ENCODE data around the gene RPS15A.

RPS15A gene

GRCh38 chr16:18789850-18790706 lies at the start of gene RPS15A:
TSS of gene RPS15A (minus strand) at chr16:18790334. CDS start at chr16:18789113, 1,221 bp downstream.
- DNase-seq (ENCODE audit: low spot score), result peak; percentile 96

GRCh38 chr16:18839555-18839954 lies 49.4 kb upstream of the RPS15A start:
- no peak for DNase-seq (ENCODE audit: low spot score)

- DNase-seq (ENCODE audit: low spot score), result no peak
These were observed 46.6 kb upstream of the RPS15A start for GRCh38 chr16:18836702-18837101.

- no peak for DNase-seq (ENCODE audit: low spot score)
These were observed 44.7 kb upstream of the RPS15A start for GRCh38 chr16:18834864-18835263.

GRCh38 chr16:18833707-18834505 lies 43.8 kb upstream of the RPS15A start:
- DNase-seq (ENCODE audit: low spot score), result no peak

DNA sequence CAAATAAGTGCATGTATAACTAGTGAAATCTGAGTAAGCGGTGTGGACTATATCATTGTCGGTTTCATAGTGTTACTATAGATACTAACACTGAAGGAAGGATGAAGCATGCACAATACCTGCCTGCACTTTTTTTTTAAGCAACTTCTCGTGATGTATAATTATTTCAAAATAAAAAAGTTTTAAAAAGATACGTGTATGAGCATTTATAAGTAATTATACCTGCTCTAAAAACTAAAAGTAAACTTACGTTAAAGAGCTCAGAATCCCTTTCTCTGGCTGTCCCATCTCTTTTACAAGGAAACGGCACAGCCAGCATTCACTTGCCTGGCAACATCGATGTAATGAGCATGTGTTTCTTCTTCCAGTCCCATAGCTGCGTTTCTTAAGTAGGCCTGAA lies 42.5 kb upstream of the RPS15A start:
- DNase-seq (ENCODE audit: low spot score), result no peak

GRCh38 chr16:18832006-18832405 lies 41.9 kb upstream of the RPS15A start:
- no peak for DNase-seq (ENCODE audit: low spot score)

DNA sequence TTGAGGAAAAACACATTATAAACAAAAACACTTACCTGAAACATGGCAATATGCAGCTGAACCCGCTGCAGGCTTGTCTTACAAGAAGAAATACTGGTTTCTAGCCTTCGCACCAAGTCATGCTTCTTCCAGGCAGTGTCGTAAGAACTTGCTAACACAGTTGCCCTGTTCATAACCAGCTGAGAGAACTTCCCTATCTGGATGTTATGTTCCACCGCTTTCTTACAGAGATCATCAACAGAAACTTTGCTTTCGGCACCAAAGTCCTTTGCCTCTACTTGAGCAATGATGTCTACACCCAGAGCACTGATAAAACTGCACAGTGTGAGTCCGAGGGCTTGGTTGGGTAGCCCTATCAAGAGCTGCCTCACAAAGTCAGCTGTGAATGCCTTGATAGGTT lies 39.1 kb upstream of the RPS15A start:
- no peak for DNase-seq (ENCODE audit: low spot score)

- DNase-seq (ENCODE audit: low spot score), result no peak
These were observed 37.8 kb upstream of the RPS15A start for GRCh38 chr16:18827890-18828289.

- DNase-seq (ENCODE audit: low spot score), result peak; percentile 56
These were observed 26.2 kb upstream of the RPS15A start for GRCh38 chr16:18816286-18816685.

DNA sequence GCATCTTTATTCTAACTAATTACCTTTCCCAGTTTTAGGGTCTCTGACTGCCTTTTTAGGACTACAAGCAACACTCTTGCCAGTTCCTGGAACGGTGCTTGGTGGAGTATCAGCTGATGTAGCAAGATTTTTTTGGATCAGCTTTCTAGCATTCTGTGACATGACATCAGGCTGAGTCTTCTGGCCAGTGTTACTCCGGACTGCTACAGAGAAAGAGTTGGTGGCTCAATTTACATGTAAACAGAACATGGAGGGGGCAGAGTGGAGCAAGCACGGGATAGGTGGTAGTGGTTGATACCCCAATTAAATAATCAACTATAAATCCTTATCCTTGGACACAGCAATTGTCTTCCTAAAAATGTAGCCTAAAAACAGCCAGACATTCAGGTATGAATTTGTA lies 21.8 kb upstream of the RPS15A start:
- no peak for DNase-seq (ENCODE audit: low spot score)

DNA sequence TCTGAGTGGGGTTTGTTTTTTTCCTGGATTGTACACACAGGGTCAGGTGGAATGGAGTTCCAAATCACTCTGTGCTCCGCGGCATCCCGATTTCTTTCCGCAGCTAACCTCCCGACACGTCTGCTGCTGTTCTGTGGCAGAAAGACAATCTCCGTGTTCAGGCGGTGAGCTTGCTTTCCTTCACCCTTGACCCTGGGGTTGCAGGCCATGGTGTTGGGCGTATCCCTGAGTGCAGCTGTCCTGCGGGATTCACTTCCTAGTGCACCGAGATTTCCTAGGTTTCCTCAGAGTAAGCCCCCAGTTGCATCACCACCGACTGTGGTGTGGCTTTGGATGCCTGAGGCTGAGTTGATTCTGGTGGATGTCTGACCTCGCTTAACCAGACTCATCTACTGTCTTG lies 19.0 kb upstream of the RPS15A start:
- no peak for DNase-seq (ENCODE audit: low spot score)

DNA sequence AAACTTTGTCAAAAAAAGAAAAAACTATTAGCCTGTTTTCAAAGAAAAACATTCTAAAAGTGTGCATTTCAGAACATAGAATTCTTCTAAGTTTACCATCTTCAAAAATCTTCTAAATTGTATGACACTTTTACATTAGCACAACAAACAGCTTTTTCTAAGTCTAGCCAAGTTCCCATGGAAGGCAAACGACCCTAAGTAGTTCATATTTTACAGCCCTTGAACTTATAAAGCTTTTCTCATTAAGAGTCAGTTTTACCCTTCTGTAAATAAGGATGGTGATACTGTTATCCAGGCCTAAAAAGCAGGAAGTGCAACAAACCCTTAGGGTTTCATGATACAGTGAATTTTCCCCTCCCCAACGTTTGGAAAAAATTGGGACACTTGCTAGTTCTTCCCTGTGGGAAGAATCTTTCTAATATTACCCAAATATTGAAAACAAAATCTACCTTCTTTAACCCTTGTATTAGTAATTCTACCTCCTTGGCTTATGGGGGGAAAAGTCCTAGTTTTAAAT lies 15.2 kb upstream of the RPS15A start:
- DNase-seq (ENCODE audit: low spot score), result no peak

- DNase-seq (ENCODE audit: low spot score), result no peak
These were observed 14.4 kb upstream of the RPS15A start for GRCh38 chr16:18804540-18804939.

- DNase-seq (ENCODE audit: low spot score), result no peak
These were observed 13.7 kb upstream of the RPS15A start for GRCh38 chr16:18803569-18804462.

GRCh38 chr16:18802767-18803343 lies 12.7 kb upstream of the RPS15A start:
- DNase-seq (ENCODE audit: low spot score), result no peak

GRCh38 chr16:18801145-18801972 lies 11.2 kb upstream of the RPS15A start, which contains the start of gene ARL6IP1:
TSS of gene ARL6IP1 (minus strand) at chr16:18801549. CDS start at chr16:18801466, 83 bp downstream.
- peak; percentile 100 for DNase-seq (ENCODE audit: low spot score)

DNA sequence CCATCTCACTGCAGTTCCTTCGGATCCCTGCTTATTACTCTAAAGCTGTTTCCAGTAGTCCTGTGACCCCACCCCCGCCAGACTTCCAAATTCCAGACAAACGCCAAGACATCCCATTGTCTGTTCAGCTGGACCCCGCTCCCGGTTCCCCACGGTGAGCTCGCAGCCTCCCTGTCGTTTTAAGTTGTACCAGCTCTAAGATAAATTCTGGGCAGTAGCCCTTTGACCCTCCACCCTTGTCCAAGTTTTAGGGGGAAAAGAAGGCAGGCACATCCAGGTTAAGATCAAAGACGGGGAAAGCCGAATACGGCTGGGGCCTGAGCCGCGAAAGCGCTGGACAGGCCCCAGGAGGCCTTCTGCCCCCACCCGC lies 10.6 kb upstream of the RPS15A start:
- DNase-seq (ENCODE audit: low spot score), result no peak

DNA sequence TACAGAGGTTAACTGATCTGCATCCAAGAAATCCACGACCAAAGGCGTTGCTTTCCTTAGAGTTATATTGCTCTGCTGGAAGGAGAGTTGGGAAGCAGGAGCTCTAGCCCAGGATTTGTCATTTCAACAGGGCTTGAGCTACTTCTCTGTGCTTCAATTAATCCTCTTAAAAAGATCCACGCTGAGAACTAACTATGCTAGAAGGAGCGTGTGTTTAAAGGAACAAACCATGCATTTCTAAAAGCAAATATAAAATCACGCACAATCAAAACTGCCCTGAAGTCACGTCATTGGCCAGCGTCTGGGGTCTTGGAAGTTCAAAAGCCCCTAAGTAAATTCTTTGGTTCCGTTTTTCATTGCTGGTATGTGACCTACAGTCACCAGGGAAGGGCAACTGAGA lies 10.2 kb upstream of the RPS15A start:
- no peak for DNase-seq (ENCODE audit: low spot score)

GRCh38 chr16:18799500-18799899 lies 9.4 kb upstream of the RPS15A start:
- DNase-seq (ENCODE audit: low spot score), result no peak

GRCh38 chr16:18797746-18798145 lies 7.6 kb upstream of the RPS15A start:
- DNase-seq (ENCODE audit: low spot score), result no peak
